Upper lobe of left lung (tissue), 6 donors: ENCODE data around the gene AP5Z1. TPM values are rescaled to one million over a fixed set of nuclear protein-coding genes. Genes with fewer than 3 reads are reported as not detected.

Source experiments
- ATAC-seq, 2 donors: fragments of 200-7000 bp; cut with Tn5 transposase; one replicate each; pipeline ENCODE4 v1.9.1; 2022; ENCODE audit warnings: mild to moderate bottlenecking in 2 of 2, moderate library complexity in 2 of 2; ENCODE audit not compliant: low FRiP score in 2 of 2
- DNase-seq, 2 donors: peaks; one replicate each; pipeline ENCODE4 v3.0.0-alpha.2; 2019 to 2020
- H3K27ac ChIP-seq, 4 donors: fragments of 200-600 bp; sonication (generic); one replicate each; pipeline ENCODE4 v1.5.1; 2016 to 2019
- H3K27me3 ChIP-seq, 4 donors: fragments of 200-600 bp; sonication (generic); one replicate each; pipeline ENCODE4 v1.5.1; 2017 to 2019
- H3K36me3 ChIP-seq, 4 donors: fragments of 200-600 bp; sonication (generic); one replicate each; pipeline ENCODE4 v1.5.1; 2016 to 2019
- H3K4me1 ChIP-seq, 4 donors: fragments of 200-600 bp; sonication (generic); one replicate each; pipeline ENCODE4 v1.5.1; 2018 to 2019
- H3K4me3 ChIP-seq, 4 donors: fragments of 200-600 bp; sonication (generic); one replicate each; pipeline ENCODE4 v1.5.1; 2017 to 2019; ENCODE audit warnings: mild to moderate bottlenecking in 2 of 4, moderate library complexity in 1 of 4
- H3K9me3 ChIP-seq, 4 donors: fragments of 200-600 bp; sonication (generic); one replicate each; pipeline ENCODE4 v1.5.1; 2018 to 2019
- EP300 ChIP-seq, 4 donors: sonication (generic); formaldehyde crosslinking; IDR thresholded peaks; one replicate each; pipeline ENCODE4 v1.5.1; 2017; ENCODE audit warnings: antibody characterized with exemption in 4 of 4, control low read depth in 2 of 4
- POLR2A ChIP-seq, 4 donors: fragments of 450-650 bp; IDR thresholded peaks; one replicate each; pipeline ENCODE4 v1.5.1; 2016 to 2017; ENCODE audit warnings: antibody characterized with exemption in 4 of 4, mild to moderate bottlenecking in 2 of 4
- POLR2AphosphoS5 ChIP-seq, 2 donors: sonication (generic); formaldehyde crosslinking; IDR thresholded peaks; one replicate each; pipeline ENCODE4 v1.5.1; 2017; ENCODE audit warnings: antibody characterized with exemption in 2 of 2
- WGBS, 2 donors: methylation state at CpG; one replicate each; pipeline ENCODE4 v1.1.5; 2017 to 2018; 5-methylcytosine and 5-hydroxymethylcytosine counted together
- small RNA-seq, 4 donors: library from RNA; depleted of rRNA; stranded (forward); fragments of <200 nt; gene quantifications; one replicate each; pipeline ENCODE3, GENCODE V24; 2016
- total RNA-seq, 6 donors: library from RNA; depleted of rRNA in 4 of 6; stranded (reverse); fragments of >200 nt in 4 of 6; gene quantifications; one replicate each; pipeline versions ENCODE4 v1.1.0 to v1.2.1, GENCODE V29; 2016 to 2021
- TF ChIP-seq, protein P1 (sequence below), 6 experiments: fragments of 450-650 bp in 4 of 6; fragments of 200-600 bp in 2 of 6; sonication (generic) in 2 of 6; IDR thresholded peaks; one replicate each; pipeline ENCODE4 v1.5.1; 2016 to 2019; ENCODE audit warnings: antibody characterized with exemption in 6 of 6
- donor health status: DM: no; HTN: no; CAD: no; lungs with moderate emphysema.
- donor health status: DM: no; HTN: yes; CAD: no; lungs with severe emphysema.

AP5Z1 gene
- total RNA-seq, 6 donors from 2014 or later, result 23.4 to 152 (median 52.1) TPM

DNA sequence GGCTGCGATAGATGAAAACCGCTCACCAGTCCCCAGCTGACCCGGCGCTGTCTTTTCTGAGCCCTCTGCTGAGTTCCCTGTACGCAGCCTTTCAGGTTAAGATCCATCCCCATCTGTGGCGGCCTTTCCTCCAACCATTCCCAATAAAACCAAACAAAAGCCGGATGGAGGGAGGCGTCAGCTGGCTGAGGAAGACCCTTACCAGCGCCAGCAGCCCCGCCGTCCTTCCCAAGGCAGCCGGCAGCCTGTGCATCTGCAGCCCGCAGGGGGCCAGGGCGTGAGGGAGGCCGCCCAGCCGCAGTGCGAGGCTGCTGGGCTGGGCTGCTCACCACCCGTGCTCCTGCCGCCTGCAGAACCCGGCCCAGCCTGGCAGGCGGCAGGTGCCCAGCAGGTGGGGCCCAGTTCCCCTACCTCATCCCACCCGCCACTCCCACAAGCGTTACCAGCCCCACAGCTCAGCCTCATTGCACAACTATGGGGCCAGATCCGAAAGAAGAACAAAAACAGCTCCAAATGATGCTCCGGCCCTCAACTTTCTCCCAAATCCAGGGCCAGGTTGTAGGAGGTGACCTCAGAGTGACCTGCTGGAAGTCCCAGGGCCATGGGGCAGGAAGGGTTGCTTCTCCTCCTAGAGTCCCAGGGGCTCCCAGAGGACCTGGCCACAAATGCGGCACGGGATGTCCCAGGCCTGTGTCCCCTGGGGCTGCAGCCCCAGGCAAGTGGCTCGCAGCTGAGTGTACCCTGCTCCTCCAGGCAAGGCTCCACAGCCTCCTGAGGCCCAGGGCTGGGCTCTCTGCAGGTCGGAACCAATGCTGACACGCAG is 62.6 kb downstream of the AP5Z1 start:
- H3K9me3 ChIP-seq, result no peaks in the 10 kb centered on the region
- peak in 1 of 2 donors; percentile 15 for TF ChIP-seq POLR2AphosphoS5 (IDR thresholded peaks at IDR 0.05)
- no peak for TF ChIP-seq POLR2A (IDR thresholded peaks at IDR 0.05)
- no peak overlapping the region for H3K27ac ChIP-seq
- H3K36me3 ChIP-seq, result peaks cover 0 to 28% (median 10%) of the 10 kb centered on the region in 4 donors
- ATAC-seq, result no peak
- H3K4me1 ChIP-seq, result peaks cover 0 to 13% (median 2%) of the 10 kb centered on the region in 4 donors
- DNase-seq, result peak in 1 of 2 donors; percentile 68
- no peak overlapping the region for H3K4me3 ChIP-seq
- H3K27me3 ChIP-seq, result no peaks in the 10 kb centered on the region
- 56 to 70% methylated on average over 12 to 21 of the region's 30 CpGs for WGBS, 2 donors

DNA sequence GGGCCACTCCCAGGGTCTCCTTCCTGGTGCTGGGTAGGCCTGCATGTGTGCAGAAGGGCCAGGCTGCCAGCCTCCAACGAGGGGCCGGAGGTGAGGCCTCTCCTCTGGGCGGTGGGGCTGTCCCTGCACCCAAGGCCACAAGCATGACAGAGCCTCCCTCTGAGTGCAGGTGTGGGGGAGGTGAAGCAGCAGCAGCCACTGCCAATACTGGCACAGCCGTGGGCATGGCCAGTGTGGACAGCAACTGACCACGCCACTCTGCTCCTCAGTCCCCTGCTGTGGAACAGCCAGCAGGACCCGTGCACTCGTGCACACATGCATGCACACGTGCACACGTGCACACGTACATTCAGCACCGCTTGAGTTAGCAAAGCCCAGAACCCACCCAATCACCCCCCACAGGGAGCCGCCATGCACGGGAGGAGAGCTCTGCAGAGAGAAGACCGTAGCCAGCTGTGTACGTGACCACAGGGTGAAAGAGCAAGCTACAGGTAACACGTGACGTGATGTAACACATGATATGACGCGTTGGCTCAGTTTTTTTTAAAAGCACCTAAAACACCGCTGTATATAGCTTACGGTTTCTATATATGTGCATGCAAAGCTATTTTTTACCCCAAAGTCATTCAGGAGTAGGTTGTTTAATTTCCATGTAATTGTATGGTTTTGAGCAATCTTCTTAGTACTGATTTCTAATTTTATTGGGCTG is 63.4 kb downstream of the AP5Z1 start:
- H3K27me3 ChIP-seq, result no peaks in the 10 kb centered on the region
- H3K27ac ChIP-seq, result no peak overlapping the region
- TF ChIP-seq EP300 (IDR thresholded peaks at IDR 0.05) (no peak), POLR2AphosphoS5 (IDR thresholded peaks at IDR 0.05) (no peak), POLR2A (IDR thresholded peaks at IDR 0.05) (no peak)
- TF ChIP-seq, protein P1, sequence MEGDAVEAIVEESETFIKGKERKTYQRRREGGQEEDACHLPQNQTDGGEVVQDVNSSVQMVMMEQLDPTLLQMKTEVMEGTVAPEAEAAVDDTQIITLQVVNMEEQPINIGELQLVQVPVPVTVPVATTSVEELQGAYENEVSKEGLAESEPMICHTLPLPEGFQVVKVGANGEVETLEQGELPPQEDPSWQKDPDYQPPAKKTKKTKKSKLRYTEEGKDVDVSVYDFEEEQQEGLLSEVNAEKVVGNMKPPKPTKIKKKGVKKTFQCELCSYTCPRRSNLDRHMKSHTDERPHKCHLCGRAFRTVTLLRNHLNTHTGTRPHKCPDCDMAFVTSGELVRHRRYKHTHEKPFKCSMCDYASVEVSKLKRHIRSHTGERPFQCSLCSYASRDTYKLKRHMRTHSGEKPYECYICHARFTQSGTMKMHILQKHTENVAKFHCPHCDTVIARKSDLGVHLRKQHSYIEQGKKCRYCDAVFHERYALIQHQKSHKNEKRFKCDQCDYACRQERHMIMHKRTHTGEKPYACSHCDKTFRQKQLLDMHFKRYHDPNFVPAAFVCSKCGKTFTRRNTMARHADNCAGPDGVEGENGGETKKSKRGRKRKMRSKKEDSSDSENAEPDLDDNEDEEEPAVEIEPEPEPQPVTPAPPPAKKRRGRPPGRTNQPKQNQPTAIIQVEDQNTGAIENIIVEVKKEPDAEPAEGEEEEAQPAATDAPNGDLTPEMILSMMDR (IDR thresholded peaks at IDR 0.05), result no peak
- peaks cover 0 to 25% (median 10%) of the 10 kb centered on the region in 4 donors for H3K36me3 ChIP-seq
- H3K4me1 ChIP-seq, result peaks cover 0 to 13% (median 2%) of the 10 kb centered on the region in 4 donors
- DNase-seq (peak; percentile 11 to 56), ATAC-seq (no peak)
- H3K9me3 ChIP-seq, result no peaks in the 10 kb centered on the region
- 93 to 94% methylated on average over 12 to 21 of the region's 21 CpGs for WGBS, 2 donors
- H3K4me3 ChIP-seq, result no peak overlapping the region

DNA sequence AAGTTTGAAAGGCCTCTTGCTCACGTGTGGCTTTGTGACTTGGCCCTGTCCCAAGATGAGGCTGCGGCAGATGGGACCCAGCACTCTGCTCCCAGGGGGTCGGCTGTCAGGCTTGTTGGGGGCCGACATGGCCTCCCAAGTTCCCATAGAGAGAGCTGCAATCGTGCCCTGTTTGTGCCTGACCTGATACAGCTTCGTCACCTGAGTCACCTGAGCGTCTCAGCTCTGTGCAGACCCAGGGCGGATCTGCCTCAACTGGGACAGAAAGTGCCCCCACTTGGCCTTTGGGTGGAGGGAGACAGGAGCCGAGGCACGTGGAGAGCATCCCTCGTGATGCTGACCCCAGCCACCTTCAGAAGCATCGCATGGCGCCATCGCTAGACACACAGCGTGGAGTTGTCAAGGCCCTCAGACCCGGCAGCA is 64.7 kb downstream of the AP5Z1 start:
- DNase-seq (peak; percentile 15 to 24), ATAC-seq (no peak)
- no peak overlapping the region for H3K4me3 ChIP-seq
- peaks cover 0 to 13% (median 2%) of the 10 kb centered on the region in 4 donors for H3K4me1 ChIP-seq
- TF ChIP-seq POLR2AphosphoS5 (IDR thresholded peaks at IDR 0.05) (no peak), POLR2A (IDR thresholded peaks at IDR 0.05) (no peak), EP300 (IDR thresholded peaks at IDR 0.05) (no peak)
- TF ChIP-seq, protein P1 (IDR thresholded peaks at IDR 0.05), result no peak
- 80 to 87% methylated on average over 4 to 14 of the region's 16 CpGs for WGBS, 2 donors
- no peaks in the 10 kb centered on the region for H3K9me3 ChIP-seq
- no peak overlapping the region for H3K27ac ChIP-seq
- H3K27me3 ChIP-seq, result no peaks in the 10 kb centered on the region
- H3K36me3 ChIP-seq, result peaks cover 0 to 11% (median 5%) of the 10 kb centered on the region in 4 donors

Small RNA genes lying within 50 kb of the gene (small RNA-seq; reads per million reads assigned to genes)
- gene MIR4656 (0 reads per million in 4 donors), gene RF00019 (0 reads per million in 4 donors)

Other genes with a start within 250 kb of the AP5Z1 start
- gene FOXK1, start 93.3 kb upstream of the AP5Z1 start, total RNA-seq, result 10 to 100 TPM; 25.1 to 40.7 (median 34.1) TPM
- gene PAPOLB, start 86.4 kb downstream of the AP5Z1 start, total RNA-seq, result 1 to 10 TPM in 1 of 6 donors, under 1 TPM in 5; 0.10 to 2.1 (median 0.39) TPM
- gene RADIL, start 108.1 kb downstream of the AP5Z1 start, total RNA-seq, result 10 to 100 TPM in 5 of 6 donors, 1 to 10 TPM in 1; 7.9 to 42.8 (median 13.0) TPM
- not detected for gene MMD2, start 183.6 kb downstream of the AP5Z1 start, total RNA-seq